ENCODE measurements around the gene KDM3B.
"Not testable (repeated sequence)": the region's sequence is repeated elsewhere in the genome, so short reads cannot be mapped to it uniquely, and the experiment has no call there.

KDM3B gene

GRCh38 chr5:138467711-138468132 lies 115.2 kb downstream of the KDM3B start:
- no peak for DNase-seq (ENCODE audit: low read depth in 3 of 3)

- no peak for DNase-seq (ENCODE audit: low read depth in 3 of 3)
These were observed 115.9 kb downstream of the KDM3B start for GRCh38 chr5:138468133-138468965.

GRCh38 chr5:138468966-138469539 lies 116.6 kb downstream of the KDM3B start:
- no peak for DNase-seq (ENCODE audit: low read depth in 3 of 3)

- DNase-seq (ENCODE audit: low read depth in 3 of 3), result peak in 1 of 3 experiments; percentile 45
These were observed 117.2 kb downstream of the KDM3B start for GRCh38 chr5:138469540-138470321.

GRCh38 chr5:138470322-138471051 lies 118.0 kb downstream of the KDM3B start:
- DNase-seq (ENCODE audit: low read depth in 3 of 3), result no peak

- no peak for DNase-seq (ENCODE audit: low read depth in 3 of 3)
These were observed 118.5 kb downstream of the KDM3B start for GRCh38 chr5:138471052-138471361.

GRCh38 chr5:138472353-138472752 lies 119.9 kb downstream of the KDM3B start:
- DNase-seq (ENCODE audit: low read depth in 3 of 3), result no peak

- not testable (repeated sequence) for DNase-seq (ENCODE audit: low read depth in 3 of 3)
These were observed 120.7 kb downstream of the KDM3B start for GRCh38 chr5:138473151-138473550.

- DNase-seq (ENCODE audit: low read depth in 3 of 3), result no peak
These were observed 124.4 kb downstream of the KDM3B start for GRCh38 chr5:138476918-138477317.

GRCh38 chr5:138482638-138483037 lies 130.2 kb downstream of the KDM3B start:
- DNase-seq (ENCODE audit: low read depth in 3 of 3), result no peak
